T-helper 17 cell (primary cell): ENCODE measurements around the gene SMARCA4. TPM values are rescaled to one million over a fixed set of nuclear protein-coding genes. Genes with fewer than 3 reads are reported as not detected.

ENCODE experiments used
- ATAC-seq: fragments of 150-1000 bp; cut with Tn5 transposase; 2 replicates; pipeline ENCODE4 v1.10.0; 2021; ENCODE audit warnings: mild to moderate bottlenecking, moderate library complexity
- DNase-seq, 3 donors: peaks; one replicate each; pipeline versions ENCODE4 v3.0.0 to v3.0.0-alpha.2; 2020 to 2021
- H3K9me3 ChIP-seq: one replicate; pipeline ENCODE4 v1.7.0; 2013; ENCODE audit warnings: low read length, mild to moderate bottlenecking; ENCODE audit not compliant: control insufficient read depth, poor library complexity, severe bottlenecking
- H3K27ac Mint-ChIP-seq: one replicate; pipeline ENCODE4 v1.8.0; 2022; ENCODE audit warnings: mild to moderate bottlenecking, moderate library complexity, mixed read lengths
- H3K27me3 Mint-ChIP-seq: one replicate; pipeline ENCODE4 v1.8.0; 2022; ENCODE audit warnings: mixed read lengths
- H3K36me3 Mint-ChIP-seq: one replicate; pipeline ENCODE4 v1.8.0; 2022; ENCODE audit warnings: low read depth, mixed read lengths
- H3K4me1 Mint-ChIP-seq: one replicate; pipeline ENCODE4 v1.8.0; 2022; ENCODE audit warnings: mild to moderate bottlenecking, mixed read lengths
- H3K4me3 Mint-ChIP-seq: one replicate; pipeline ENCODE4 v1.8.0; 2022; ENCODE audit warnings: mild to moderate bottlenecking, moderate library complexity, mixed read lengths
- total RNA-seq, 4 donors: library from RNA in 2 of 4; stranded (reverse) in 2 of 4; gene quantifications; one replicate each; pipeline ENCODE4 v1.2.3 and lab custom pipeline; 2022 to 2026

Gene SMARCA4
- total RNA-seq, 2 donors from 2014 or later, result 93.9 to 94.0 TPM

DNA sequence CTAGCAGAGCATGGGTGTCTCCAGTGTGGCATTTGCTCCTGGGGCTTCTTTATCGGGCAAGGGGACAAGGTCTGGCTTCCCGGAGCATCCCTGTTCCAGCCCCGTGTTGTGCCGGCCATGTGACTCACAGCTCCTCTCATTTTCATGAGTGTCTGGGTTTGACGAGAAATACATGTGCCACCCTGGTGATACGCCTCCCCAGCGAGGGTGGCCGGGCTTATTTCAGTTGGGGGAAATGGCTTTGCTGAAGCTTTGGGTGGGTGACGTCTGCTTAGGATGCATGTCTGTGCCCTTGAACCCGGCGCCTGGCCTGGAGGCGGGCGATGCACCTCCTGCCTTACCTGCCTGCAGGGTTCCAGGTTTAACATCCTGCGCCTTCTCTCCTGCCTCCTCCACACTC lies 66.6 kb downstream of the SMARCA4 start:
- no peak for DNase-seq
- Mint-ChIP-seq H3K4me1 (no peaks in the 10 kb centered on the region), H3K27me3 (no peaks in the 10 kb centered on the region), H3K36me3 (peaks cover 10% of the 10 kb centered on the region), H3K27ac (no peak overlapping the region), H3K4me3 (no peak overlapping the region)
- H3K9me3 ChIP-seq, result no peaks in the 10 kb centered on the region
- ATAC-seq, result no peak

DNA sequence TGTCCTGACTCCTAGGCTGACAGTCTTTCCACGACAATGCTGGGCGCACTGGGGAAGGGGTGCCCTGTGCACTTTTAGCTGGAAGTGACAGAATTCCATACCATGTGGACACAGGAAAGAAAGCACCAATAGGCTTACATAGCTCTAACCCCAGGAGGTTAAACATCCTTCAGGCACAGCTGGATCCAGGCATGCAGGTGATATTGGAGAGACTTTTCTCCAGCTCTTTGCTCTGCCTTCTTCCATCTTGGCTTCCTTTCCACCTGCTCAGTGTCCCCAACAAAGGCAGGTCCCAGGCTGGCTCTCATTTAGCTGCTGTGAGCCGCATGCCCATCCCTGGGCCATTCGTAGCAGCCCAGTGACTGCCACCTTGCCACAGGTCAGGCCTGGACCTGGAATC lies 67.3 kb downstream of the SMARCA4 start:
- Mint-ChIP-seq H3K4me3 (no peak overlapping the region), H3K4me1 (no peaks in the 10 kb centered on the region), H3K27me3 (no peaks in the 10 kb centered on the region), H3K27ac (no peak overlapping the region), H3K36me3 (peaks cover 10% of the 10 kb centered on the region)
- ATAC-seq (no peak), DNase-seq (no peak)
- no peaks in the 10 kb centered on the region for H3K9me3 ChIP-seq

DNA sequence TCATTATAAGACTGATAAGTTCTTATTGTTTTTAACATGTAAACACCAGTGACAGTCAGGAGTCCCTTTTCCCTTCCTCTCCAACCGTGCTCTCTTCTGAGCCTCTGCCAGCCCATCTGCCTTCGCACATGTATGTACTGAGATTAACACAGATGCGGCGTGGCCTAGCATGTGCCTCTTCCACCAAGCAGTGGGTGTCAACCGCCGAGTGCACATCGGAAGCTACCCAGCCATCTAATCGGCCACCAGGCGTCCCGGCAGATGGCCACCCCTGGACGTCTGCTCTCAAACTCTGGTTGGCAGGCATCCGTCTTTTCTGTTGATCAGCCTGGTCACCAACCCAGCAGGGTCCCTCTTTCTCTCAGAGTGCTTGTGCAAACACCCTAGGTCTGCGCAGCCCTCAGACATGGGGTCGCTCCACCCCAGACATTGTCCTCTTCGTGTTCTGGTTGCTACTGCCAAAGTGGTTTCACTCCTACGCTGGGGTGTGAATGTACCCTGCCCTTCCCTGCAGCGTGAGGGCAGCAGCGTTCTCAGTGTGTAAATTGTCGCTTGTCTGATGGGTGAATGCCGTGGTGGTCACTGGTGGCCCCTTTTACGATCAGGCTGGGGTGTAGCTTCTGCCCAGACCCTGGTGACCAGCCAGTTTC lies 70.7 kb downstream of the SMARCA4 start:
- H3K27me3 Mint-ChIP-seq, result no peaks in the 10 kb centered on the region
- H3K36me3 Mint-ChIP-seq, result peaks cover 13% of the 10 kb centered on the region
- no peaks in the 10 kb centered on the region for H3K9me3 ChIP-seq
- H3K4me1 Mint-ChIP-seq, result peaks cover 5% of the 10 kb centered on the region
- DNase-seq (no peak), ATAC-seq (no peak)
- peak overlapping the region; percentile 19 for H3K27ac Mint-ChIP-seq
- H3K4me3 Mint-ChIP-seq, result no peak overlapping the region

DNA sequence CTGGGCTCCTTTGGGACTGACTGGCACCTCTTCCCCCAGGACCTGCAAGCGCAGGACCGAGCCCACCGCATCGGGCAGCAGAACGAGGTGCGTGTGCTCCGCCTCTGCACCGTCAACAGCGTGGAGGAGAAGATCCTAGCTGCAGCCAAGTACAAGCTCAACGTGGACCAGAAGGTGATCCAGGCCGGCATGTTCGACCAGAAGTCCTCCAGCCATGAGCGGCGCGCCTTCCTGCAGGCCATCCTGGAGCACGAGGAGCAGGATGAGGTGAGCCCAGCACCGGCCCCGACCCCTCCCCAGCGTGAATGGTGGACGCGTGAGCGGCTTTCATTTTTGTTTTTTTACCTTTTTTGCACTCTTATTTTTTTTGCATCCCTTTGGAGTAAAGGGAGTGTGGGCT lies 72.4 kb downstream of the SMARCA4 start:
- H3K36me3 Mint-ChIP-seq, result peaks cover 13% of the 10 kb centered on the region
- peak overlapping the region; percentile 54 for H3K27ac Mint-ChIP-seq
- no peaks in the 10 kb centered on the region for H3K27me3 Mint-ChIP-seq
- no peak for DNase-seq
- no peak overlapping the region for H3K4me3 Mint-ChIP-seq
- no peaks in the 10 kb centered on the region for H3K9me3 ChIP-seq
- ATAC-seq, result no peak
- peaks cover 5% of the 10 kb centered on the region for H3K4me1 Mint-ChIP-seq

GRCh38 chr19:11033763-11034162 lies 72.9 kb downstream of the SMARCA4 start:
- no peak for DNase-seq
- peak overlapping the region; percentile 54 for H3K27ac Mint-ChIP-seq
- no peak for ATAC-seq
- H3K27me3 Mint-ChIP-seq, result no peaks in the 10 kb centered on the region
- H3K36me3 Mint-ChIP-seq, result peaks cover 12% of the 10 kb centered on the region
- H3K9me3 ChIP-seq, result no peaks in the 10 kb centered on the region
- H3K4me3 Mint-ChIP-seq, result no peak overlapping the region
- peaks cover 9% of the 10 kb centered on the region for H3K4me1 Mint-ChIP-seq

GRCh38 chr19:11034449-11035213 lies 73.8 kb downstream of the SMARCA4 start:
- ATAC-seq (no peak), DNase-seq (no peak)
- Mint-ChIP-seq H3K36me3 (peaks cover 10% of the 10 kb centered on the region), H3K4me1 (peaks cover 9% of the 10 kb centered on the region), H3K4me3 (no peak overlapping the region), H3K27ac (no peak overlapping the region), H3K27me3 (no peaks in the 10 kb centered on the region)
- no peaks in the 10 kb centered on the region for H3K9me3 ChIP-seq

- DNase-seq (peak; percentile 67 to 84 (median 70)), ATAC-seq (peak; percentile 95)
- peaks cover 9% of the 10 kb centered on the region for H3K4me1 Mint-ChIP-seq
- H3K9me3 ChIP-seq, result no peaks in the 10 kb centered on the region
- peaks cover 10% of the 10 kb centered on the region for H3K36me3 Mint-ChIP-seq
- H3K27ac Mint-ChIP-seq, result no peak overlapping the region
- H3K4me3 Mint-ChIP-seq, result no peak overlapping the region
- H3K27me3 Mint-ChIP-seq, result no peaks in the 10 kb centered on the region
Observed at GRCh38 chr19:11035441-11036377, 74.9 kb downstream of the SMARCA4 start.

GRCh38 chr19:11038511-11038910 lies 77.7 kb downstream of the SMARCA4 start:
- Mint-ChIP-seq H3K4me3 (no peak overlapping the region), H3K4me1 (peaks cover 9% of the 10 kb centered on the region), H3K27ac (no peak overlapping the region), H3K36me3 (peaks cover 6% of the 10 kb centered on the region), H3K27me3 (no peaks in the 10 kb centered on the region)
- ATAC-seq, result no peak
- DNase-seq, result no peak
- no peaks in the 10 kb centered on the region for H3K9me3 ChIP-seq

DNA sequence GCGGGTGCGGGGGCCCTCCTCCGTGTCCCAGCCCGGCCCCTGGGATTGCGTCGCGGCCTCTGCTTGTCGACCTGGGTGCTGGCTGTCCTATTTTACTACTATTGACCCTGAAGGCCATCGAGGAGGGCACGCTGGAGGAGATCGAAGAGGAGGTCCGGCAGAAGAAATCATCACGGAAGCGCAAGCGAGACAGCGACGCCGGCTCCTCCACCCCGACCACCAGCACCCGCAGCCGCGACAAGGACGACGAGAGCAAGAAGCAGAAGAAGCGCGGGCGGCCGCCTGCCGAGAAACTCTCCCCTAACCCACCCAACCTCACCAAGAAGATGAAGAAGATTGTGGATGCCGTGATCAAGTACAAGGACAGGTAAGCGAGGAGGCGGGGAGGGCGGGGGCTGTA lies 80.4 kb downstream of the SMARCA4 start:
- H3K4me3 Mint-ChIP-seq, result no peak overlapping the region
- no peaks in the 10 kb centered on the region for H3K27me3 Mint-ChIP-seq
- DNase-seq (no peak), ATAC-seq (no peak)
- H3K36me3 Mint-ChIP-seq, result peaks cover 10% of the 10 kb centered on the region
- peak overlapping the region; percentile 74 for H3K27ac Mint-ChIP-seq
- H3K4me1 Mint-ChIP-seq, result peaks cover 5% of the 10 kb centered on the region
- no peaks in the 10 kb centered on the region for H3K9me3 ChIP-seq

- H3K27ac Mint-ChIP-seq, result peak overlapping the region; percentile 21
- H3K9me3 ChIP-seq, result no peaks in the 10 kb centered on the region
- no peak overlapping the region for H3K4me3 Mint-ChIP-seq
- no peaks in the 10 kb centered on the region for H3K27me3 Mint-ChIP-seq
- peaks cover 5% of the 10 kb centered on the region for H3K4me1 Mint-ChIP-seq
- DNase-seq (no peak), ATAC-seq (no peak)
- peaks cover 10% of the 10 kb centered on the region for H3K36me3 Mint-ChIP-seq
Observed at GRCh38 chr19:11041966-11042627, 81.3 kb downstream of the SMARCA4 start.

GRCh38 chr19:11044431-11044830 lies 83.6 kb downstream of the SMARCA4 start:
- Mint-ChIP-seq H3K27ac (peak overlapping the region; percentile 62), H3K4me1 (peaks cover 10% of the 10 kb centered on the region), H3K36me3 (peaks cover 10% of the 10 kb centered on the region), H3K4me3 (no peak overlapping the region), H3K27me3 (no peaks in the 10 kb centered on the region)
- H3K9me3 ChIP-seq, result no peaks in the 10 kb centered on the region
- DNase-seq (no peak), ATAC-seq (no peak)

GRCh38 chr19:11045536-11045935 lies 84.7 kb downstream of the SMARCA4 start:
- ATAC-seq (no peak), DNase-seq (no peak)
- Mint-ChIP-seq H3K36me3 (peaks cover 10% of the 10 kb centered on the region), H3K4me1 (peaks cover 13% of the 10 kb centered on the region), H3K4me3 (no peak overlapping the region), H3K27me3 (no peaks in the 10 kb centered on the region), H3K27ac (peak overlapping the region; percentile 62)
- no peaks in the 10 kb centered on the region for H3K9me3 ChIP-seq
